Gastrocnemius medialis (tissue), 4 donors: ENCODE results near the gene OCLN. TPM values are rescaled to one million over a fixed set of nuclear protein-coding genes. Genes with fewer than 3 reads are reported as not detected.

ENCODE experiments used
- ATAC-seq, 2 donors: fragments of 150-250 bp; one replicate each; pipeline ENCODE4 v1.9.1; 2016
- DNase-seq, 2 donors: peaks; one replicate each; pipeline ENCODE4 v3.0.0-alpha.2; 2019
- H3K27ac ChIP-seq, 4 donors: fragments of 200-600 bp; sonication (generic); 1 replicate in 1 of 4; 2 replicates in 3 of 4; pipeline ENCODE4 v1.5.1; 2016 to 2018; ENCODE audit warnings: mild to moderate bottlenecking in 2 of 4, moderate library complexity in 1 of 4
- H3K27me3 ChIP-seq, 3 donors: fragments of 200-600 bp; sonication (generic) in 2 of 3; 1 replicate in 1 of 3; 2 replicates in 2 of 3; pipeline versions ENCODE4 v1.5.1 to v1.6.0; 2016 to 2019; ENCODE audit warnings: mild to moderate bottlenecking in 1 of 3, moderate library complexity in 1 of 3
- H3K36me3 ChIP-seq, 2 donors: fragments of 200-600 bp; sonication (generic) in 1 of 2; one replicate each; pipeline ENCODE4 v1.5.1; 2017 to 2018
- H3K4me1 ChIP-seq, 2 donors: fragments of 200-600 bp; sonication (generic) in 1 of 2; one replicate each; pipeline ENCODE4 v1.5.1; 2016 to 2017; ENCODE audit warnings: mild to moderate bottlenecking in 2 of 2
- H3K4me3 ChIP-seq, 4 donors: fragments of 200-600 bp; sonication (generic) in 3 of 4; 1 replicate in 1 of 4; 2 replicates in 3 of 4; pipeline ENCODE4 v1.5.1; 2016 to 2019; ENCODE audit warnings: mild to moderate bottlenecking in 2 of 4
- H3K9me3 ChIP-seq, 3 donors: fragments of 200-600 bp; sonication (generic) in 2 of 3; 1 replicate in 1 of 3; 2 replicates in 2 of 3; pipeline ENCODE4 v1.5.1; 2016 to 2019
- CTCF ChIP-seq, 5 experiments: fragments of 450-650 bp in 3 of 5; fragments of 200-600 bp in 2 of 5; sonication (generic) in 2 of 5; IDR thresholded peaks in 4 of 5; conservative IDR thresholded peaks in 1 of 5; 1 replicate in 4 of 5; 2 replicates in 1 of 5; pipeline ENCODE4 v1.5.1; 2016 to 2019; ENCODE audit warnings: antibody characterized with exemption in 5 of 5, mild to moderate bottlenecking in 3 of 5, moderate library complexity in 3 of 5
- POLR2A ChIP-seq, 2 donors: fragments of 450-650 bp; IDR thresholded peaks; one replicate each; pipeline ENCODE4 v1.6.1; 2017; ENCODE audit warnings: antibody characterized with exemption in 2 of 2, mild to moderate bottlenecking in 2 of 2, moderate library complexity in 2 of 2
- in situ Hi-C, 4 donors: fragments of 200-750 bp; cut with MboI; loops; one replicate each; pipeline versions ENCODE4 v1.15.0 to v1.8.0; 2017; ENCODE audit warnings: low sequenced_read_pairs in 4 of 4
- intact Hi-C: fragments of 100-400 bp; cut with DNase I; formaldehyde crosslinking; loops from one replicate; pipeline ENCODE4 v1.15.1; 2023; ENCODE audit warnings: low total_unique reads
- total RNA-seq, 4 donors: library from RNA; depleted of rRNA; stranded (reverse); fragments of >200 nt; gene quantifications; one replicate each; pipeline versions ENCODE4 v1.1.0 to v1.2.3, GENCODE V29; 2016

OCLN gene
- total RNA-seq, 4 donors from 2014 or later = 0.39 to 0.87 (median 0.62) TPM

GRCh38 chr5:69526660-69527059, 34.1 kb downstream of the OCLN start:
- in situ Hi-C loops = loop anchor here in 1 of 4 donors (10.0 kb wide), 1 partner anchor 462 kb away; no protein-coding TSS in a partner anchor
- intact Hi-C loops = no loop called here
- no peaks in the 10 kb centered on the region for H3K27me3 ChIP-seq
- H3K4me3 ChIP-seq = no peak overlapping the region
- no peaks in the 10 kb centered on the region for H3K9me3 ChIP-seq
- ATAC-seq = no peak
- H3K36me3 ChIP-seq = no peaks in the 10 kb centered on the region
- no peak for DNase-seq
- H3K27ac ChIP-seq = no peak overlapping the region
- no peaks in the 10 kb centered on the region for H3K4me1 ChIP-seq
- no peak for TF ChIP-seq CTCF (IDR thresholded peaks at IDR 0.05 in 4 of 5, conservative IDR thresholded peaks at IDR 0.05 in 1 of 5)
- TF ChIP-seq POLR2A (IDR thresholded peaks at IDR 0.05) = no peak

GRCh38 chr5:69527128-69527770, 34.7 kb downstream of the OCLN start:
- H3K36me3 ChIP-seq = no peaks in the 10 kb centered on the region
- H3K9me3 ChIP-seq = no peaks in the 10 kb centered on the region
- ATAC-seq (no peak), DNase-seq (no peak)
- in situ Hi-C loops = loop anchor here in 1 of 4 donors (10.0 kb wide), 1 partner anchor 462 kb away; no protein-coding TSS in a partner anchor
- H3K4me1 ChIP-seq = no peaks in the 10 kb centered on the region
- no peaks in the 10 kb centered on the region for H3K27me3 ChIP-seq
- intact Hi-C loops = no loop called here
- no peak overlapping the region for H3K27ac ChIP-seq
- no peak overlapping the region for H3K4me3 ChIP-seq
- TF ChIP-seq POLR2A (IDR thresholded peaks at IDR 0.05) (no peak), CTCF (IDR thresholded peaks at IDR 0.05 in 4 of 5, conservative IDR thresholded peaks at IDR 0.05 in 1 of 5) (no peak)

GRCh38 chr5:69528035-69528434, 35.4 kb downstream of the OCLN start:
- DNase-seq = no peak
- Histone ChIP-seq H3K27me3 (no peaks in the 10 kb centered on the region), H3K27ac (no peak overlapping the region), H3K36me3 (no peaks in the 10 kb centered on the region), H3K4me1 (no peaks in the 10 kb centered on the region), H3K4me3 (no peak overlapping the region), H3K9me3 (no peaks in the 10 kb centered on the region)
- in situ Hi-C loops = loop anchor here in 1 of 4 donors (10.0 kb wide), 1 partner anchor 463 kb away; no protein-coding TSS in a partner anchor
- intact Hi-C loops = no loop called here
- TF ChIP-seq POLR2A (IDR thresholded peaks at IDR 0.05) = no peak
- TF ChIP-seq CTCF (IDR thresholded peaks at IDR 0.05 in 4 of 5, conservative IDR thresholded peaks at IDR 0.05 in 1 of 5) = no peak
- no peak for ATAC-seq

- no peak overlapping the region for H3K27ac ChIP-seq
- no peak for ATAC-seq
- no peak overlapping the region for H3K4me3 ChIP-seq
- TF ChIP-seq POLR2A (IDR thresholded peaks at IDR 0.05) (no peak), CTCF (IDR thresholded peaks at IDR 0.05 in 4 of 5, conservative IDR thresholded peaks at IDR 0.05 in 1 of 5) (no peak)
- H3K4me1 ChIP-seq = no peaks in the 10 kb centered on the region
- in situ Hi-C loops (loop anchor here in 1 of 4 donors (10.0 kb wide), 1 partner anchor 464 kb away; no protein-coding TSS in a partner anchor), intact Hi-C loops (no loop called here)
- no peaks in the 10 kb centered on the region for H3K36me3 ChIP-seq
- no peaks in the 10 kb centered on the region for H3K27me3 ChIP-seq
- DNase-seq = no peak
- no peaks in the 10 kb centered on the region for H3K9me3 ChIP-seq
These were observed 36.0 kb downstream of the OCLN start for GRCh38 chr5:69528609-69529008.
